Measurements from ENCODE around the gene APCDD1.
A peak's percentile ranks its signal among the peaks of the same experiment; 100 is the strongest.

Gene APCDD1

GRCh38 chr18:10454681-10455557 is 484 bp downstream of the APCDD1 start:
- DNase-seq (ENCODE audit: low read depth), result no peak
- H3K4me3 ChIP-seq (ENCODE audit: control insufficient read depth, low read depth, low read length), result peak overlapping the region; percentile 45
- no peak for TF ChIP-seq CTCF (IDR thresholded peaks at IDR 0.05; ENCODE audit: control insufficient read depth, insufficient read depth, low read depth, low read length, missing control alignments)

- DNase-seq (ENCODE audit: low read depth), result no peak
- no peak for TF ChIP-seq CTCF (IDR thresholded peaks at IDR 0.05; ENCODE audit: control insufficient read depth, insufficient read depth, low read depth, low read length, missing control alignments)
- H3K4me3 ChIP-seq (ENCODE audit: control insufficient read depth, low read depth, low read length), result peak overlapping the region; percentile 45
Measured at GRCh38 chr18:10455726-10456453, 1.5 kb downstream of the APCDD1 start.

- no peak for DNase-seq (ENCODE audit: low read depth)
- no peak for TF ChIP-seq CTCF (IDR thresholded peaks at IDR 0.05; ENCODE audit: control insufficient read depth, insufficient read depth, low read depth, low read length, missing control alignments)
- no peak overlapping the region for H3K4me3 ChIP-seq (ENCODE audit: control insufficient read depth, low read depth, low read length)
Measured at GRCh38 chr18:10456718-10457117, 2.3 kb downstream of the APCDD1 start.

GRCh38 chr18:10457128-10457527 is 2.7 kb downstream of the APCDD1 start:
- no peak for TF ChIP-seq CTCF (IDR thresholded peaks at IDR 0.05; ENCODE audit: control insufficient read depth, insufficient read depth, low read depth, low read length, missing control alignments)
- H3K4me3 ChIP-seq (ENCODE audit: control insufficient read depth, low read depth, low read length), result no peak overlapping the region

GRCh38 chr18:10457767-10458166 is 3.3 kb downstream of the APCDD1 start:
- TF ChIP-seq CTCF (IDR thresholded peaks at IDR 0.05; ENCODE audit: control insufficient read depth, insufficient read depth, low read depth, low read length, missing control alignments), result no peak
- no peak for DNase-seq (ENCODE audit: low read depth)
- H3K4me3 ChIP-seq (ENCODE audit: control insufficient read depth, low read depth, low read length), result no peak overlapping the region

More at GRCh38 chr18:10457128-10457527, 2.7 kb downstream of the APCDD1 start:
- no peak for DNase-seq (ENCODE audit: low read depth)

GRCh38 chr18:10458691-10459090 is 4.3 kb downstream of the APCDD1 start:
- no peak overlapping the region for H3K4me3 ChIP-seq (ENCODE audit: control insufficient read depth, low read depth, low read length)
- no peak for TF ChIP-seq CTCF (IDR thresholded peaks at IDR 0.05; ENCODE audit: control insufficient read depth, insufficient read depth, low read depth, low read length, missing control alignments)
- no peak for DNase-seq (ENCODE audit: low read depth)
